Effector memory CD8-positive, alpha-beta T cell (primary cell): ENCODE data around the gene NCOR1.

Experiments used
- ATAC-seq: fragments of 150-1000 bp; cut with Tn5 transposase; replicated peaks from 2 replicates; pipeline ENCODE4 v1.10.0; 2021; ENCODE audit warnings: mild to moderate bottlenecking, moderate library complexity
- DNase-seq, 3 experiments: peaks; one replicate each; pipeline ENCODE4 v3.0.0; 2021
- H3K27ac Mint-ChIP-seq, 2 donors: one replicate each; pipeline ENCODE4 v1.8.0; 2022; ENCODE audit warnings: mild to moderate bottlenecking in 2 of 2, mixed read lengths in 2 of 2, moderate library complexity in 2 of 2
- H3K27me3 Mint-ChIP-seq, 2 donors: one replicate each; pipeline ENCODE4 v1.8.0; 2022; ENCODE audit warnings: mixed read lengths in 2 of 2
- H3K36me3 Mint-ChIP-seq: one replicate; pipeline ENCODE4 v1.8.0; 2022; ENCODE audit warnings: mild to moderate bottlenecking, moderate library complexity, mixed read lengths; ENCODE audit not compliant: insufficient read depth
- H3K4me1 Mint-ChIP-seq, 2 donors: one replicate each; pipeline ENCODE4 v1.8.0; 2022; ENCODE audit warnings: low read depth in 2 of 2, mixed read lengths in 2 of 2
- H3K4me3 Mint-ChIP-seq, 2 donors: one replicate each; pipeline ENCODE4 v1.8.0; 2022; ENCODE audit warnings: mild to moderate bottlenecking in 2 of 2, mixed read lengths in 2 of 2, moderate library complexity in 2 of 2
- H3K9me3 Mint-ChIP-seq, 2 donors: one replicate each; pipeline ENCODE4 v1.8.0; 2022; ENCODE audit warnings: mixed read lengths in 2 of 2

The NCOR1 gene

GRCh38 chr17:16007439-16007838 lies 207.9 kb downstream of the NCOR1 start:
- Mint-ChIP-seq H3K27me3 (no peaks in the 10 kb centered on the region), H3K27ac (no peak overlapping the region), H3K36me3 (peaks cover 86% of the 10 kb centered on the region), H3K4me1 (peaks cover 10 to 25% of the 10 kb centered on the region in 2 donors), H3K9me3 (no peaks in the 10 kb centered on the region), H3K4me3 (no peak overlapping the region)
- ATAC-seq (no peak), DNase-seq (no peak)

- DNase-seq = no peak
- no peak overlapping the region for H3K4me3 Mint-ChIP-seq
- no peaks in the 10 kb centered on the region for H3K9me3 Mint-ChIP-seq
- H3K27me3 Mint-ChIP-seq = no peaks in the 10 kb centered on the region
- peaks cover 84% of the 10 kb centered on the region for H3K36me3 Mint-ChIP-seq
- H3K4me1 Mint-ChIP-seq = peaks cover 20 to 31% of the 10 kb centered on the region in 2 donors
- ATAC-seq = no peak
- H3K27ac Mint-ChIP-seq = peak overlapping the region in 1 of 2 donors; percentile 33
Measured at GRCh38 chr17:16005636-16006035, 209.7 kb downstream of the NCOR1 start.

- H3K27me3 Mint-ChIP-seq = no peaks in the 10 kb centered on the region
- DNase-seq (no peak), ATAC-seq (no peak)
- peak overlapping the region in 1 of 2 donors; percentile 62 for H3K27ac Mint-ChIP-seq
- no peaks in the 10 kb centered on the region for H3K9me3 Mint-ChIP-seq
- peaks cover 25 to 41% of the 10 kb centered on the region in 2 donors for H3K4me1 Mint-ChIP-seq
- H3K36me3 Mint-ChIP-seq = peaks cover 85% of the 10 kb centered on the region
- no peak overlapping the region for H3K4me3 Mint-ChIP-seq
Measured at GRCh38 chr17:16003841-16004240, 211.5 kb downstream of the NCOR1 start.

GRCh38 chr17:16002708-16003260 lies 212.6 kb downstream of the NCOR1 start:
- no peak for DNase-seq
- Mint-ChIP-seq H3K4me3 (no peak overlapping the region), H3K27me3 (no peaks in the 10 kb centered on the region), H3K27ac (peak overlapping the region; percentile 44 to 62), H3K36me3 (peaks cover 79% of the 10 kb centered on the region), H3K9me3 (no peaks in the 10 kb centered on the region), H3K4me1 (peaks cover 25 to 34% of the 10 kb centered on the region in 2 donors)
- no peak for ATAC-seq

- Mint-ChIP-seq H3K9me3 (no peaks in the 10 kb centered on the region), H3K27ac (peak overlapping the region in 1 of 2 donors; percentile 94), H3K4me1 (peaks cover 25 to 34% of the 10 kb centered on the region in 2 donors), H3K4me3 (peak overlapping the region; percentile 69 to 92), H3K36me3 (peaks cover 73% of the 10 kb centered on the region), H3K27me3 (no peaks in the 10 kb centered on the region)
- DNase-seq = no peak
- ATAC-seq = no peak
Measured at GRCh38 chr17:16001226-16001897, 214.0 kb downstream of the NCOR1 start.

GRCh38 chr17:15999974-16000827 lies 215.1 kb downstream of the NCOR1 start:
- ATAC-seq = no peak
- H3K27ac Mint-ChIP-seq = peak overlapping the region; percentile 94 to 97
- no peaks in the 10 kb centered on the region for H3K27me3 Mint-ChIP-seq
- H3K36me3 Mint-ChIP-seq = peaks cover 72% of the 10 kb centered on the region
- DNase-seq = no peak
- H3K4me3 Mint-ChIP-seq = peak overlapping the region; percentile 69 to 92
- no peaks in the 10 kb centered on the region for H3K9me3 Mint-ChIP-seq
- peaks cover 25 to 34% of the 10 kb centered on the region in 2 donors for H3K4me1 Mint-ChIP-seq

GRCh38 chr17:15999141-15999973 lies 216.0 kb downstream of the NCOR1 start, which contains the start of the genes TTC19 and ZSWIM7:
TTC19 (plus strand) TSS chr17:15999824; CDS start chr17:15999849, 25 bp downstream.
ZSWIM7 (minus strand) TSS chr17:15999704; CDS start chr17:15999594, 110 bp downstream.
- DNase-seq (peak; percentile 87 to 90 (median 89)), ATAC-seq (peak; percentile 85)
- Mint-ChIP-seq H3K4me3 (peak within 1 kb of the TSS; percentile 69 to 92), H3K36me3 (peaks cover 68% of the 10 kb centered on the region), H3K4me1 (peaks cover 24 to 31% of the 10 kb centered on the region in 2 donors), H3K27ac (peak within 1 kb of the TSS; percentile 94 to 97), H3K27me3 (no peaks in the 10 kb centered on the region), H3K9me3 (no peaks in the 10 kb centered on the region)

GRCh38 chr17:15998031-15998562 lies 217.2 kb downstream of the NCOR1 start:
- Mint-ChIP-seq H3K36me3 (peaks cover 68% of the 10 kb centered on the region), H3K27me3 (no peaks in the 10 kb centered on the region), H3K27ac (peak overlapping the region; percentile 94 to 97), H3K9me3 (no peaks in the 10 kb centered on the region), H3K4me3 (peak overlapping the region; percentile 69 to 92), H3K4me1 (peaks cover 24 to 30% of the 10 kb centered on the region in 2 donors)
- no peak for DNase-seq
- no peak for ATAC-seq

GRCh38 chr17:15996322-15996721 lies 219.0 kb downstream of the NCOR1 start:
- H3K27me3 Mint-ChIP-seq = no peaks in the 10 kb centered on the region
- peaks cover 68% of the 10 kb centered on the region for H3K36me3 Mint-ChIP-seq
- H3K4me3 Mint-ChIP-seq = no peak overlapping the region

GRCh38 chr17:15981646-15982580 lies 233.4 kb downstream of the NCOR1 start:
- ATAC-seq (no peak), DNase-seq (no peak)
- Mint-ChIP-seq H3K36me3 (peaks cover 30% of the 10 kb centered on the region), H3K4me1 (no peaks in the 10 kb centered on the region), H3K27me3 (no peaks in the 10 kb centered on the region), H3K27ac (peak overlapping the region in 1 of 2 donors; percentile 3), H3K4me3 (no peak overlapping the region), H3K9me3 (no peaks in the 10 kb centered on the region)

More at GRCh38 chr17:15996322-15996721, 219.0 kb downstream of the NCOR1 start:
- DNase-seq (no peak), ATAC-seq (no peak)
- H3K9me3 Mint-ChIP-seq = no peaks in the 10 kb centered on the region
- no peak overlapping the region for H3K27ac Mint-ChIP-seq
- peaks cover 16 to 21% of the 10 kb centered on the region in 2 donors for H3K4me1 Mint-ChIP-seq

- Mint-ChIP-seq H3K27me3 (no peaks in the 10 kb centered on the region), H3K9me3 (no peaks in the 10 kb centered on the region), H3K36me3 (peaks cover 24% of the 10 kb centered on the region), H3K4me1 (no peaks in the 10 kb centered on the region), H3K27ac (peak overlapping the region in 1 of 2 donors; percentile 3), H3K4me3 (no peak overlapping the region)
- ATAC-seq (no peak), DNase-seq (no peak)
Measured at GRCh38 chr17:15981208-15981607, 234.1 kb downstream of the NCOR1 start.
